CD4-positive, alpha-beta T cell (primary cell): ENCODE results near the gene PSMA7. TPM values are rescaled to one million over a fixed set of nuclear protein-coding genes. Genes with fewer than 3 reads are reported as not detected.

Experiments used
- ATAC-seq: fragments of 200-7000 bp; cut with Tn5 transposase; one replicate; pipeline ENCODE4 v1.10.0; 2022; ENCODE audit warnings: mild to moderate bottlenecking; ENCODE audit not compliant: poor library complexity
- CTCF ChIA-PET: fragments of 350-600 bp; sonication (Branson Sonifier 250); formaldehyde crosslinking; loops from one replicate; lab custom pipeline; 2021; ENCODE audit warnings: antibody characterized with exemption, inconsistent platforms; lab: Charles Lee
- POLR2A ChIA-PET: fragments of 350-600 bp; sonication (Branson Sonifier 250); formaldehyde crosslinking; loops from one replicate; lab custom pipeline; 2021; ENCODE audit warnings: antibody characterized with exemption, inconsistent platforms; lab: Charles Lee
- DNase-seq, 14 experiments: peaks; one replicate each; pipeline ENCODE4 v3.0.0-alpha.2; 2013 to 2020; ENCODE audit warnings: mixed read lengths in 2 of 14
- H3K27ac ChIP-seq, 2 donors: one replicate each; pipeline versions ENCODE4 v1.5.1 to v1.7.0; 2013; ENCODE audit warnings: low read length in 2 of 2, low read depth in 1 of 2, mild to moderate bottlenecking in 1 of 2
- H3K27me3 ChIP-seq, 2 experiments: 1 replicate in 1 of 2; 2 replicates in 1 of 2; pipeline versions ENCODE4 v1.6.1 to v1.7.0; 2013; ENCODE audit warnings: low read length in 2 of 2, control low read depth in 1 of 2, mild to moderate bottlenecking in 1 of 2, moderate library complexity in 1 of 2; ENCODE audit not compliant: insufficient read depth in 2 of 2, control insufficient read depth in 1 of 2
- H3K36me3 ChIP-seq: one replicate; pipeline ENCODE4 v1.6.1; 2013; ENCODE audit warnings: low read length, control low read depth; ENCODE audit not compliant: insufficient read depth
- H3K4me1 ChIP-seq: one replicate; pipeline ENCODE4 v1.6.1; 2013; ENCODE audit warnings: low read length, control low read depth; ENCODE audit not compliant: insufficient read depth
- H3K4me3 ChIP-seq: one replicate; pipeline ENCODE4 v1.5.1; 2013; ENCODE audit warnings: mild to moderate bottlenecking, low read length, moderate library complexity
- H3K9me3 ChIP-seq, 2 experiments: 1 replicate in 1 of 2; 2 replicates in 1 of 2; pipeline versions ENCODE4 v1.6.1 to v1.7.0; 2013; ENCODE audit warnings: low read length in 2 of 2, mild to moderate bottlenecking in 2 of 2, control low read depth in 1 of 2, moderate library complexity in 1 of 2; ENCODE audit not compliant: control insufficient read depth in 1 of 2, insufficient read depth in 1 of 2
- H3K27ac Mint-ChIP-seq: one replicate; pipeline ENCODE4 v1.8.0; 2020; ENCODE audit warnings: mixed read lengths
- H3K27me3 Mint-ChIP-seq: one replicate; pipeline ENCODE4 v1.8.0; 2021; ENCODE audit warnings: mixed read lengths
- H3K36me3 Mint-ChIP-seq: one replicate; pipeline ENCODE4 v1.8.0; 2021; ENCODE audit warnings: low read depth, mixed read lengths
- H3K4me1 Mint-ChIP-seq: one replicate; pipeline ENCODE4 v1.8.0; 2021; ENCODE audit warnings: low read depth, mixed read lengths
- H3K4me3 Mint-ChIP-seq: one replicate; pipeline ENCODE4 v1.8.0; 2020; ENCODE audit warnings: mild to moderate bottlenecking, mixed read lengths
- H3K9me3 Mint-ChIP-seq: one replicate; pipeline ENCODE4 v1.8.0; 2020; ENCODE audit warnings: mixed read lengths
- CTCF ChIP-seq: fragments of 200-600 bp; IDR thresholded peaks from one replicate; pipeline ENCODE4 v1.8.0; 2022; ENCODE audit warnings: antibody characterized with exemption, mild to moderate bottlenecking
- intact Hi-C, 2 experiments: fragments of 100-400 bp; cut with DNase I in 1 of 2; cut with micrococcal nuclease in 1 of 2; formaldehyde crosslinking; loops; one replicate each; pipeline versions ENCODE4 v1.15.1 to v1.9.0; 2023 to 2025; cut with DNase I, micrococcal nuclease
- total RNA-seq, 174 experiments: library from RNA in 2 of 174; stranded (reverse) in 2 of 174; gene quantifications; one replicate each; pipeline ENCODE4 v1.2.3 and lab custom pipeline; 2021 to 2026

Gene PSMA7
- total RNA-seq, 2 experiments from 2014 or later = 150 to 158 TPM

DNA sequence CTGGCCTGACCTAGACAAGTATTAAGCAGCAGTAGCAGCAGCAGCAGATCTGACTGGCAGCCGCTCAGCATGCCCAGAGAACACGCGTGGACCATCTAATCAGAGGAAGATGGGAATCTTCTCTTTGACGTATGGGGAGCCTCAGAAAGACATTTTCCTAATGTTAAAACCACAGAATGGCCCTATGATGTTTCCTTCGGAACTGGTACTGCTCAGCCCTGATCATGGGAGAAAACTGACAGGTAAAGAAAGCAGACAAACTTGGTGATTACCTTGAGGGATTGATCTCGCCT is 6.2 kb downstream of the PSMA7 start:
- intact Hi-C loops = loop anchor here (1.0 to 5.0 kb wide), 5 partner anchors 14 to 127 kb away; partner anchors contain the start of genes LSM14B (in 1 of the 2) and TAF4 (in 1 of the 2)
- Histone ChIP-seq H3K9me3 (no peaks in the 10 kb centered on the region), H3K4me3 (no peak overlapping the region), H3K27ac (no peak overlapping the region), H3K4me1 (peaks cover 48% of the 10 kb centered on the region), H3K36me3 (peaks cover 82% of the 10 kb centered on the region), H3K27me3 (no peaks in the 10 kb centered on the region)
- Mint-ChIP-seq H3K36me3 (peaks cover 96% of the 10 kb centered on the region), H3K9me3 (no peaks in the 10 kb centered on the region), H3K4me1 (peaks cover 58% of the 10 kb centered on the region), H3K4me3 (peak overlapping the region; percentile 66), H3K27me3 (no peaks in the 10 kb centered on the region), H3K27ac (peak overlapping the region; percentile 77)
- CTCF ChIA-PET = interaction anchor here (0.6 to 2.7 kb wide), 4 partner anchors 12 to 126 kb away, joined by 3 to 18 read pairs (median 7); no protein-coding TSS in a partner anchor
- peak; percentile 16 for TF ChIP-seq CTCF
- ATAC-seq (no peak), DNase-seq (no peak)
- POLR2A ChIA-PET = interaction anchor here (1.1 to 4.9 kb wide), 4 partner anchors 15 to 126 kb away, joined by 3 to 40 read pairs (median 14); partner anchors contain the start of genes LSM14B and TAF4

DNA sequence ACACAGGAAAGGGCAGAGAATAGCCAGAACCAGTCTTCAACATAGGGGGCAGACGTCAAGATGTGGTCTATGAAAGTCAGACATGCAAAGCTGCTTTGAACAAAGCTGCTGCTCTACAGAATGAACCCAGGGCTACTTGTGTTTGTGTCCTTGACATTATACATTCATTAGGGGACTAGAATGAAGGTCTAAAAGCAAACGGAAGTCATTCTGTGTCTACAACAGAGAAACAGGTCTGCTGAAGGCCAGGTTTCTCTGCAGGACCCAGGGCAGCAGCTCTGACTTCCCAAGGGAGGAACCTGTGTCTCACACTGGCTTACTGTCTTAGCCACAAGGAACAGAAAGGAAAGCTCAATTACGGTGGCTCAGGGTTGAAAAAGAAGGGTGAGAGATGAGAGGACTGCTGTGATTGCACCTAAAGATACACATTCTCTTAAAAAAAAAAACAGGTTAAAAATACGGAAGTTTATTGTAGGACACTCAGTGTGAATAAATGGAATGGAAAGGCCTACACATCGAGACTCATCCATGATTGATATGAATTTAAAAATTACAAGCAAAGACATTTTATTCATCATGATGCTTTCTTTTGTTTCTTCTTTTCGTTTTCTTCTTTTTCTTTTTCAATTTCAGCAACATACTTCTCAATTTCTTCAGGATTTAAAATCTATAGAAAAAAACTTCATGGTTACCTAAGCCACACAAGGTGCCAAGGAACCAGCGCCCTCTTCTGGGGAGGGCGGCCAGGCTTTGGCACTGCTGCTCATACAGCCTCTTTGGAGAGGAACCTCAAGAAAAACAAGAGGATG is 6.7 kb downstream of the PSMA7 start:
- peaks cover 48% of the 10 kb centered on the region for H3K4me1 ChIP-seq
- H3K4me3 Mint-ChIP-seq = peak overlapping the region; percentile 66

More for the DNA sequence above, 6.7 kb downstream of the PSMA7 start:
- Mint-ChIP-seq H3K27me3 (no peaks in the 10 kb centered on the region), H3K9me3 (no peaks in the 10 kb centered on the region), H3K4me1 (peaks cover 56% of the 10 kb centered on the region), H3K36me3 (peaks cover 95% of the 10 kb centered on the region), H3K27ac (peak overlapping the region; percentile 77)
- ATAC-seq (peak; percentile 70), DNase-seq (peak; percentile 63 to 89 (median 75))
- H3K27me3 ChIP-seq = no peaks in the 10 kb centered on the region
- peak; percentile 76 for TF ChIP-seq CTCF
- CTCF ChIA-PET = interaction anchor here (0.6 to 2.7 kb wide), 6 partner anchors 11 to 125 kb away, joined by 3 to 18 read pairs (median 4); partner anchors contain the start of gene LSM14B
- no peak overlapping the region for H3K4me3 ChIP-seq
- POLR2A ChIA-PET = interaction anchor here (1.3 to 4.9 kb wide), 4 partner anchors 14 to 126 kb away, joined by 4 to 40 read pairs (median 16); partner anchors contain the start of genes LSM14B and TAF4
- H3K36me3 ChIP-seq = peaks cover 88% of the 10 kb centered on the region
- H3K9me3 ChIP-seq = no peaks in the 10 kb centered on the region
- H3K27ac ChIP-seq = no peak overlapping the region
- intact Hi-C loops = loop anchor here (1.0 to 5.0 kb wide), 5 partner anchors 14 to 126 kb away; partner anchors contain the start of genes LSM14B (in 1 of the 2) and TAF4 (in 1 of the 2)
